RWPE1 (cell line): Measurements from ENCODE around the gene RNF220.

Source experiments
- CTCF ChIA-PET: fragments of 350-600 bp; sonication (Branson Sonifier 250); formaldehyde crosslinking; extraction: SDS; loops from one replicate; lab custom pipeline; 2021; lab: Yijun Ruan, JAX
- POLR2A ChIA-PET: fragments of 400-600 bp; formaldehyde crosslinking; extraction: SDS; loops from one replicate; lab custom pipeline; 2020; ENCODE audit warnings: antibody characterized with exemption; ENCODE audit not compliant: low non-redundant PET; lab: Yijun Ruan, JAX
- DNase-seq: peaks from one replicate; pipeline ENCODE4 v3.0.0; 2012; ENCODE audit warnings: low spot score
- H3K27ac ChIP-seq: fragments of 450-650 bp; 2 replicates; pipeline ENCODE4 v1.5.1; 2017
- CTCF ChIP-seq: fragments of 450-650 bp; conservative IDR thresholded peaks from 2 replicates; pipeline ENCODE4 v1.5.1; 2017; ENCODE audit warnings: low read depth, mild to moderate bottlenecking

Gene RNF220

GRCh38 chr1:44508397-44508745 lies 103.3 kb downstream of the RNF220 start:
- no peak for DNase-seq
- H3K27ac ChIP-seq: no peak overlapping the region
- TF ChIP-seq CTCF: no peak
- CTCF ChIA-PET: no interaction called here
- POLR2A ChIA-PET: interaction anchor here (0.6 kb wide), 1 partner anchor 14 kb away, joined by 4 read pairs; no protein-coding TSS in a partner anchor

- TF ChIP-seq CTCF: no peak
- H3K27ac ChIP-seq: no peak overlapping the region
- DNase-seq: no peak
- CTCF ChIA-PET: no interaction called here
- POLR2A ChIA-PET: no interaction called here
These were observed 106.3 kb downstream of the RNF220 start for GRCh38 chr1:44511363-44511762.

GRCh38 chr1:44511769-44512168 lies 106.7 kb downstream of the RNF220 start:
- CTCF ChIA-PET: no interaction called here
- no peak for TF ChIP-seq CTCF
- POLR2A ChIA-PET: no interaction called here
- DNase-seq: no peak
- no peak overlapping the region for H3K27ac ChIP-seq

- DNase-seq: no peak
- no peak overlapping the region for H3K27ac ChIP-seq
- CTCF ChIA-PET: no interaction called here
- POLR2A ChIA-PET: no interaction called here
- TF ChIP-seq CTCF: no peak
These were observed 107.3 kb downstream of the RNF220 start for GRCh38 chr1:44512313-44512885.

DNA sequence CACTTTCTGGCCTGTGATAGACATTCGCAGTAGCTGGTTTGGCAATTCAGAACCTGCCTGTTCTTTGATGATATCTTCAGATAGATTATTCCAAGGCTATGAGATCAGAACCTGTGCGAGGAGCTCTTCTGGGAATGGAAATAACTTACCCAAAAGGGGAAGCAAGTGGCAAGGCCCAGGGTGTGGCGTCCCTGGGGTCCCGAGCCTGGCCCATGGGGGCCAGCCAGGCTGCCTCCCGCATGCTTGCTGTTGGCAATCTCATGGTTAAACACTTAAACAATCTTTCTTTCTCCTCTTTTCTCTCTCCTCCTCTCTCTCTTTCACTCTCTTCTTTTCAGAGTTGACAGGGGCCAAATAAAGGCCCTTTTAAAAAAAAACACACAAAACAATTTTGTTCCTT lies 108.1 kb downstream of the RNF220 start:
- CTCF ChIA-PET: no interaction called here
- no peak for DNase-seq
- TF ChIP-seq CTCF: no peak
- POLR2A ChIA-PET: no interaction called here
- no peak overlapping the region for H3K27ac ChIP-seq

- no peak for TF ChIP-seq CTCF
- no peak for DNase-seq
- CTCF ChIA-PET: interaction anchor here (0.6 to 0.7 kb wide), 2 partner anchors 150 to 252 kb away, joined by 3 read pairs; no protein-coding TSS in a partner anchor
- H3K27ac ChIP-seq: no peak overlapping the region
- POLR2A ChIA-PET: no interaction called here
These were observed 109.6 kb downstream of the RNF220 start for GRCh38 chr1:44514673-44515072.
